GM10248 (cell line): ENCODE data around the gene CHMP6.
A peak's percentile ranks its signal among the peaks of the same experiment; 100 is the strongest.

Experiments used
- CTCF ChIA-PET: fragments of 300-600 bp; sonication (Branson Sonifier 250); formaldehyde crosslinking; extraction: SDS; loops from one replicate; lab custom pipeline; 2021; ENCODE audit warnings: antibody characterized with exemption; lab: Yijun Ruan, JAX
- POLR2A ChIA-PET: fragments of 350-650 bp; sonication (Branson Sonifier 250); formaldehyde crosslinking; extraction: SDS; loops from one replicate; lab custom pipeline; 2020; ENCODE audit warnings: antibody characterized with exemption; lab: Yijun Ruan, JAX
- DNase-seq: peaks from one replicate; pipeline ENCODE4 v3.0.0; 2012; ENCODE audit errors: extremely low spot score
- TF ChIP-seq, protein P1 (sequence below): IDR thresholded peaks from 2 replicates; pipeline ENCODE4 v1.5.1; 2012; ENCODE audit warnings: mild to moderate bottlenecking, low read depth; ENCODE audit errors: extremely low read depth, missing control alignments, control extremely low read depth

The CHMP6 gene

DNA sequence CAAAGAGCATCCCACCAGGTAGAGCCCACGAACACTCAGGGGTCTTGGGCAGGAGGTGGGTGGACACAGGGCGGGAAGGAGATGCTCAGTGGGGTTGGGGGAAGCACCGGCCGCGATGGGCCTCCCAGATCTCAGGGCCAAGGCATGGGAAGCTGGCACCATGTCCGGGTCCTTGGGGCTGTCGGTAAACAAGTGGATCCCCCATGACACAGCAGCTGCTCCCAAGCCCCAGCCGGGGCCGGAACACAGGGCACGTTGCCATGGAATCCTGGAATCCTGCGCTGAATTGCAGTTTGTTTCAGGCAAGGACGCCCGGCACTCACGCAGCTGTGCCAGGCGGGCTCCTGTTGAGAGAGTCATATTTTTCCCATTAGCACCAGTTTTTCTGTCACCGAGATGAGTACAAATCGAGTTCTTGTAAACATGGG lies 23.0 kb upstream of the CHMP6 start:
- ChIA-PET CTCF (interaction anchor here (1.0 to 1.6 kb wide), 3 partner anchors 10 to 545 kb away, joined by 3 to 4 read pairs (median 3); no protein-coding TSS in a partner anchor), POLR2A (no interaction called here)
- TF ChIP-seq, protein P1, sequence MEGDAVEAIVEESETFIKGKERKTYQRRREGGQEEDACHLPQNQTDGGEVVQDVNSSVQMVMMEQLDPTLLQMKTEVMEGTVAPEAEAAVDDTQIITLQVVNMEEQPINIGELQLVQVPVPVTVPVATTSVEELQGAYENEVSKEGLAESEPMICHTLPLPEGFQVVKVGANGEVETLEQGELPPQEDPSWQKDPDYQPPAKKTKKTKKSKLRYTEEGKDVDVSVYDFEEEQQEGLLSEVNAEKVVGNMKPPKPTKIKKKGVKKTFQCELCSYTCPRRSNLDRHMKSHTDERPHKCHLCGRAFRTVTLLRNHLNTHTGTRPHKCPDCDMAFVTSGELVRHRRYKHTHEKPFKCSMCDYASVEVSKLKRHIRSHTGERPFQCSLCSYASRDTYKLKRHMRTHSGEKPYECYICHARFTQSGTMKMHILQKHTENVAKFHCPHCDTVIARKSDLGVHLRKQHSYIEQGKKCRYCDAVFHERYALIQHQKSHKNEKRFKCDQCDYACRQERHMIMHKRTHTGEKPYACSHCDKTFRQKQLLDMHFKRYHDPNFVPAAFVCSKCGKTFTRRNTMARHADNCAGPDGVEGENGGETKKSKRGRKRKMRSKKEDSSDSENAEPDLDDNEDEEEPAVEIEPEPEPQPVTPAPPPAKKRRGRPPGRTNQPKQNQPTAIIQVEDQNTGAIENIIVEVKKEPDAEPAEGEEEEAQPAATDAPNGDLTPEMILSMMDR = no peak
- no peak for DNase-seq

DNA sequence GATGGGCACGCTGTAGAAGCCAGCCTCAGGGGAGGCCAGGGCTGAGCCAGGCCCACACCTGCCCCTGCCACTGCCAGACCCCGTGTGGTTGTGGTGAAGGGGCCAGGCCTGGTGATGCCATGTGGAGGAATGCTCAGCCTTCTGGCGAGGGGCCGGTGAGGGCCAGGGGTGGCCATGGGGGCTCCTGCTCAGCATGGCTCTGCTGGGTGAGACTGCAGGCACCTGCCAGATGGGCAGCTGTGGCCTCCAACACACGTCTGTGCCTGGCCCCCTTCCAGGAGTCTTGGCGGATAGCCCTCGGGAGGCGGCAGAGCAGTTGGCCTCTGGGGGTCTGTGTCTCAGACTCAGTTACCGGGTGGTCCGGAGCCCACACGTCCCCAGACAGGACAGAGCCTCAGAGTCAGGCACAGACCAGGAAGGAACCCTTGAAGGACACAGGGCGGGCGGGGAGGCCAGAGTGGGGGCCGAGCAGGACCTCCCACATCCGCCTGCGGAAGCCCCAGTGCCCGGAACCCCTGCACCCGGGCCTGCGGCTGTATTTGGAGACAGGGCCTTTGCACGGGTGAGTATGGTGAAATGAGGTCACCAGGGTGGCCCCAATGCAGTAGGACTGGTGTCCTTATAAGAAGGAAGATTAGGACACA lies 22.5 kb upstream of the CHMP6 start:
- ChIA-PET POLR2A (no interaction called here), CTCF (interaction anchor here (0.9 to 2.3 kb wide), 10 partner anchors 9 to 545 kb away, joined by 3 to 47 read pairs (median 4); no protein-coding TSS in a partner anchor)
- no peak for DNase-seq
- TF ChIP-seq, protein P1 = no peak

DNA sequence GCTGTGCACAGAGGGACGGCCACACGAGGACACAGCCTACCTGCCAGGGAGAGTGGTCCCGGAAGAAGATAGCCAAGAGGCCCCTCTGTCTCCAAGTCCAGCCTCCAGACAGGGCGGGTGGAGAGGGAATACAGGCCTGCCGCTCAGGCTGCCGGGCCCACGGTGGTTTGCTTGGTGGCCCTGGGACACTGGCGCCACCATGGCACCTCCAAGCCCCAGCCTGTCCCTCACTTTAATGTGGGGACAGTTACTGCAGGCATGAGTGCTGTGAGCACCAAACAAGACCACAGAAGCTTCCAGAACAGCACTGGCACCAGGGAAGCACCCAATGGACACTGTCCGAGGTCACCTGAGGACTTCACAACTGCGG lies 22.0 kb upstream of the CHMP6 start:
- TF ChIP-seq, protein P1 = no peak
- CTCF ChIA-PET = interaction anchor here (0.7 to 2.3 kb wide), 19 partner anchors 8 to 608 kb away, joined by 3 to 47 read pairs (median 4); no protein-coding TSS in a partner anchor
- POLR2A ChIA-PET = no interaction called here
- DNase-seq = no peak

DNA sequence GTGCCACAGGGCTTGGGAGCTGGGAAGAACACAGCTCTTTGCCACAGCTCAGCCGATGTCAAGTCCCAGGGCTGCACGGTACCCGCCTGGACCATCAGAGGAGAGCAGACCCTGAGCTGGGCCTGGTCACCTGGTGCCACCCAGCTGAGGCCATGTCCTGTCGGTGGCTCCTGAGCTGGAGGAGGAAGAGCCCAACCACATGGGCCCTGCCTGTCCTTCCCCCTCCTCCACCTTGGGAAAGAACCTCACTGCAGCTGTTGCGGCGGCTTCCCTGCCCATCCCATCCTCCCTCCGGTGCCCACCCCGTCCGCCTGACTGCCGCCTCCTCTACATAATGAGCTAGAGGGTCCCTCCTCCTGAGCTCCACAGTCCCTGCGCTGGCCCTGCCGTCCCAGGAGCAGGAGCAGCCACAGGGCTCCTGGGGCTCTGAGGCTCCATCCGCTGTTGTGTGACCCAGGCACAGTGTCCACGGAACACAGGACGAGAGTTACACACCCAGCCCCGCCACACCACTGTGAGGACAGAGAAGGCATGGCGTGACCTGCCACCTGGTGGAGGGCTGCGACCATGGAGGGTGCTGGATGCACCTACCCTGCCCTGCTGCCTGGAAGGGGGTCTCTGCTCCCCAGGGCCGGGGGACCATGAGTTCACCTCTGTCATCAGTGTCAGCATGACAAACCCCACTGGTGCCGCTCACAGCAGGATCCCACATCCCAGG lies 21.4 kb upstream of the CHMP6 start:
- TF ChIP-seq, protein P1 = peak; percentile 60
- CTCF ChIA-PET = interaction anchor here (0.7 to 2.3 kb wide), 23 partner anchors 8 to 608 kb away, joined by 3 to 47 read pairs (median 4); no protein-coding TSS in a partner anchor
- POLR2A ChIA-PET = no interaction called here
- DNase-seq = peak; percentile 82

DNA sequence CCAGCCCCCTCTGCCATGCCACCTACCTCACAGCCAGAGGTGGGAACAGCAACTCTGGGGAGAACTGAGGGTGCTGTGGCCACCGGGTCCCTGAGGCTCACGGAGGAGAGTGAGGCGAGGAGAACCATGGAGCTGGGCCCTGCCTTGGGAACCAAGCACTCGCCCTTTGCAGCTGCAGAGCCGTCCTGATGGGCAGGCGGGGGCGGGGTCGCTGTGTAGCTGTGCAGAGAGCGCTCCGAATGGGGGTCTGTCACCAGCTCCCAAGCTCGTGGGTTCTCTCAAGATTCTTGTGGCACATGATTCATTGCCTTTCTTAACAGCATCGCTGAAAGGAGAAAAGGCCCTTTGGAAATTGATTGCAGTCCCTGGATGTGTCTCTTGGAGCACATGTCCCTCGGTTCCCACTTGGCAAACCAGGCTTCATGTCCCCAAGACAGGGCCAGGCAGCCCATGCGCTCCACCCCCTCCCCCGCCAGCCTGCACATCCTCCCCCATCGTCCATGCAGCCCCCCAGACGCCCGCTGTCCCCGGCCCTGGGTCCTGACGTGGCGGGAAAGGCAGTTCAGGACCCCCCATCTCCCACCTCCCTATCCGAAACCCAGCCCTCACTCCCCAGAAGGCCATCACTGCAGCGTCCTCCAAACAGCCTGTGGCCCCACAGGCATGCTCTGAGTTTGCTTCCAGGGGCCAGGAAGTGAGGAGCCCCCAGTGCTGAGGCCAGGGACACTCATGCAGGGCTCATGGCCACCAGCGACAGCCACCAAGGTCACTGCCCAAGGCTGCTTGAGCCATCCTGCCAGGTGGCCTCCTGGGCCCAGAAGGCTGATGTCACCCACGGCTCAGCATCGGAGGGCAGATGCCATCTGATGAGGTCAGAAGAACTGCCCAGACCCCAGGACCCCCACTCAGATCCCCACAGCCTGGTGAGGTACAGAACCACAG lies 20.6 kb upstream of the CHMP6 start:
- TF ChIP-seq, protein P1 = no peak
- ChIA-PET POLR2A (no interaction called here), CTCF (interaction anchor here (0.8 to 2.3 kb wide), 15 partner anchors 9 to 609 kb away, joined by 3 to 47 read pairs (median 4); no protein-coding TSS in a partner anchor)
- DNase-seq = no peak

DNA sequence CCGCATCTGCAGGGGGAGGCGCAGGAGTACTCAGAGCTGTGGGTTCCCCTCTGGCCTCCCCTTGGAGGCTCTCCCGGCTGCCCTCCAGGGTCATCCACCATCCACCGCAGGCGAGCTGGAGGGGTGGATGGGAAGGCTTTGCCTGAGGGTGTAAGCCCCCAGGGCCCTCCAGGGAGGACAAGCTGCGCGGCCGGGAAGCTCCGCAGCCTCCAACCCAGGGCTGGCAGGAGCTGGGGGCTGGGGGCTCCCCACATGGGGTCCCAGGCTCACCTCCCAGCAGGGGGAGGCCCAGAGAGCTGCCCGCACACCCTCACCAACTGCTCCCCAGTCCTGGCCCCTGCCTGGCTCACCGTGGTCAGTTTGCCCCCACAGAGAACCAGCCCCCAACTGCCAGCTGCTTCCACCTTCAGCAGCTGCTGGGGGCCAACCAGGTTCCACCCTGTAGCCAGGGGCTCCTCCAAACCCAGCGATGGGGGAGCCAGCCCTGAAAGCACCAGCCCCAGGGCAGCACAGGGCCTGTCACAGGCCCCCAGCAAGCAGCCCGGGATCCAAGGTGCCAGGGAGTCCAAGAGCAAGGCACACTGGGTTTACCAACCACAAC lies 19.8 kb upstream of the CHMP6 start:
- POLR2A ChIA-PET = no interaction called here
- CTCF ChIA-PET = interaction anchor here (1.4 to 2.3 kb wide), 4 partner anchors 12 to 548 kb away, joined by 4 to 7 read pairs (median 6); no protein-coding TSS in a partner anchor
- no peak for DNase-seq
- TF ChIP-seq, protein P1 = no peak
